Activated CD8-positive, alpha-beta memory T cell treated with anti-CD3 and anti-CD28 coated beads for 24 hours (primary cell): Measurements from ENCODE around the gene HBA1.
"Not testable (repeated sequence)": the region's sequence is repeated elsewhere in the genome, so short reads cannot be mapped to it uniquely, and the experiment has no call there.

Source experiments
- DNase-seq: peaks from one replicate; pipeline ENCODE4 v3.0.0-alpha.2; 2020

The HBA1 gene

DNA sequence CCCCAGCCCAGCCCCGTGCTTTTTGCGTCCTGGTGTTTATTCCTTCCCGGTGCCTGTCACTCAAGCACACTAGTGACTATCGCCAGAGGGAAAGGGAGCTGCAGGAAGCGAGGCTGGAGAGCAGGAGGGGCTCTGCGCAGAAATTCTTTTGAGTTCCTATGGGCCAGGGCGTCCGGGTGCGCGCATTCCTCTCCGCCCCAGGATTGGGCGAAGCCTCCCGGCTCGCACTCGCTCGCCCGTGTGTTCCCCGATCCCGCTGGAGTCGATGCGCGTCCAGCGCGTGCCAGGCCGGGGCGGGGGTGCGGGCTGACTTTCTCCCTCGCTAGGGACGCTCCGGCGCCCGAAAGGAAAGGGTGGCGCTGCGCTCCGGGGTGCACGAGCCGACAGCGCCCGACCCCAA is 474 bp upstream of the HBA1 start:
- not testable (repeated sequence) for DNase-seq

DNA sequence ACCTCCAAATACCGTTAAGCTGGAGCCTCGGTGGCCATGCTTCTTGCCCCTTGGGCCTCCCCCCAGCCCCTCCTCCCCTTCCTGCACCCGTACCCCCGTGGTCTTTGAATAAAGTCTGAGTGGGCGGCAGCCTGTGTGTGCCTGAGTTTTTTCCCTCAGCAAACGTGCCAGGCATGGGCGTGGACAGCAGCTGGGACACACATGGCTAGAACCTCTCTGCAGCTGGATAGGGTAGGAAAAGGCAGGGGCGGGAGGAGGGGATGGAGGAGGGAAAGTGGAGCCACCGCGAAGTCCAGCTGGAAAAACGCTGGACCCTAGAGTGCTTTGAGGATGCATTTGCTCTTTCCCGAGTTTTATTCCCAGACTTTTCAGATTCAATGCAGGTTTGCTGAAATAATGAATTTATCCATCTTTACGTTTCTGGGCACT is 928 bp downstream of the HBA1 start:
- no peak for DNase-seq

DNA sequence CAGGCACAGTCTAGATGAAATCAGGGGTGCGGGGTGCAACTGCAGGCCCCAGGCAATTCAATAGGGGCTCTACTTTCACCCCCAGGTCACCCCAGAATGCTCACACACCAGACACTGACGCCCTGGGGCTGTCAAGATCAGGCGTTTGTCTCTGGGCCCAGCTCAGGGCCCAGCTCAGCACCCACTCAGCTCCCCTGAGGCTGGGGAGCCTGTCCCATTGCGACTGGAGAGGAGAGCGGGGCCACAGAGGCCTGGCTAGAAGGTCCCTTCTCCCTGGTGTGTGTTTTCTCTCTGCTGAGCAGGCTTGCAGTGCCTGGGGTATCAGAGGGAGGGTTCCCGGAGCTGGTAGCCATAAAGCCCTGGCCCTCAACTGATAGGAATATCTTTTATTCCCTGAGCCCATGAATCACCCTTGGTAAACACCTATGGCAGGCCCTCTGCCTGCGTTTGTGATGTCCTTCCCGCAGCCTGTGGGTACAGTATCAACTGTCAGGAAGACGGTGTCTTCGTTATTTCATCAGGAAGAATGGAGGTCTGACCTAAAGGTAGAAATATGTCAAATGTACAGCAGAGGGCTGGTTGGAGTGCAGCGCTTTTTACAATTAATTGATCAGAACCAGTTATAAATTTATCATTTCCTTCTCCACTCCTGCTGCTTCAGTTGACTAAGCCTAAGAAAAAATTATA is 1.6 kb downstream of the HBA1 start:
- DNase-seq, result no peak

GRCh38 chr16:178668-179015 is 2.2 kb downstream of the HBA1 start:
- DNase-seq, result no peak

DNA sequence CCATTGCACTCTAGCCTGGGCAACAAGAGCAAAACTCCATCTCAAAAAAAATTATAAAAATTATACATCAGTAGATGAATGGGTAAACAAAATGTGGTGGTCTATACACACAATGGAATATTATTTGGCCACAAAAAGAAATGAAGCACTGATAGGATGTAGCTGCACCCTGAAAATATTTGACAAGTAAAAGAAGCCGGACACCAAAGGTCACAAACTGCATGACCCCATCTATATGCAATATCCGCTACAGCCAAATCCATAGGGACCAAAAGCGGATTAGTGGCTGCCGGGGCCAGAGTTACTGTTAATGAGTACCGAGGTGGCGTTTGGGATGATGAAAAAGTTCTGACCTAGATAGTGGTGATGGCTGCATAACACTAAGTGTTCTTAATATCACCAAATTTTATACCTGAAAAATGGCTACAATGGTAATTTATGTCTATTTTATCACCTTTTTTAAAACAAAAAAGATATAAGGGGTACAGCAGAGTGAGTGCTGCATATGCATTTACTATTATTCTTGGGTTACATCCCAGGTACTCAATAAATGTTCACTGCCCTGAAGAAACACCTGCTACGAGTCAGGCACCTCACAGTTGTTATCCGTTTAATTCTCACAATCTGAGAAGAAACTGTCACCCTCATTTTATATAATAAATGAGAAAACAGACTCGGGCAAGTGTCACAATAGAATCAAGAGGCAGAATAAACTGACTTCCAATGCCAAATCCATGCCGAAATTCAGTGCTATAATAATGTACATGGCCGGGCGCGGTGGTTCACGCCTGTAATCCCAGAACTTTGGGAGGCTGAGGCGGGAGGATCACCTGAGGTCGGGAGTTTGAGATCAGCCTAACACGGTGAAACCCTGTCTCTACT is 3.0 kb downstream of the HBA1 start:
- no peak for DNase-seq

DNA sequence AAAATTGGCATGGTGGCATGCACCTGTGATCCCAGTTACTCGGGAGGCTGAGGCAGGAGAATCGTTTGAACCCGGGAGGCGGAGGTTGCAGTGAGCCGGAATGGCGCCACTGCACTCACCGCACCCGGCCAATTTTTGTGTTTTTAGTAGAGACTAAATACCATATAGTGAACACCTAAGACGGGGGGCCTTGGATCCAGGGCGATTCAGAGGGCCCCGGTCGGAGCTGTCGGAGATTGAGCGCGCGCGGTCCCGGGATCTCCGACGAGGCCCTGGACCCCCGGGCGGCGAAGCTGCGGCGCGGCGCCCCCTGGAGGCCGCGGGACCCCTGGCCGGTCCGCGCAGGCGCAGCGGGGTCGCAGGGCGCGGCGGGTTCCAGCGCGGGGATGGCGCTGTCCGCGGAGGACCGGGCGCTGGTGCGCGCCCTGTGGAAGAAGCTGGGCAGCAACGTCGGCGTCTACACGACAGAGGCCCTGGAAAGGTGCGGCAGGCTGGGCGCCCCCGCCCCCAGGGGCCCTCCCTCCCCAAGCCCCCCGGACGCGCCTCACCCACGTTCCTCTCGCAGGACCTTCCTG is 3.7 kb downstream of the HBA1 start, which contains the start of gene HBQ1:
Gene HBQ1, plus strand, starts transcription at position 359 of the 575 bp plus-strand sequence. Its CDS starts 28 bp downstream, at position 387.
- DNase-seq, result peak; percentile 82

DNA sequence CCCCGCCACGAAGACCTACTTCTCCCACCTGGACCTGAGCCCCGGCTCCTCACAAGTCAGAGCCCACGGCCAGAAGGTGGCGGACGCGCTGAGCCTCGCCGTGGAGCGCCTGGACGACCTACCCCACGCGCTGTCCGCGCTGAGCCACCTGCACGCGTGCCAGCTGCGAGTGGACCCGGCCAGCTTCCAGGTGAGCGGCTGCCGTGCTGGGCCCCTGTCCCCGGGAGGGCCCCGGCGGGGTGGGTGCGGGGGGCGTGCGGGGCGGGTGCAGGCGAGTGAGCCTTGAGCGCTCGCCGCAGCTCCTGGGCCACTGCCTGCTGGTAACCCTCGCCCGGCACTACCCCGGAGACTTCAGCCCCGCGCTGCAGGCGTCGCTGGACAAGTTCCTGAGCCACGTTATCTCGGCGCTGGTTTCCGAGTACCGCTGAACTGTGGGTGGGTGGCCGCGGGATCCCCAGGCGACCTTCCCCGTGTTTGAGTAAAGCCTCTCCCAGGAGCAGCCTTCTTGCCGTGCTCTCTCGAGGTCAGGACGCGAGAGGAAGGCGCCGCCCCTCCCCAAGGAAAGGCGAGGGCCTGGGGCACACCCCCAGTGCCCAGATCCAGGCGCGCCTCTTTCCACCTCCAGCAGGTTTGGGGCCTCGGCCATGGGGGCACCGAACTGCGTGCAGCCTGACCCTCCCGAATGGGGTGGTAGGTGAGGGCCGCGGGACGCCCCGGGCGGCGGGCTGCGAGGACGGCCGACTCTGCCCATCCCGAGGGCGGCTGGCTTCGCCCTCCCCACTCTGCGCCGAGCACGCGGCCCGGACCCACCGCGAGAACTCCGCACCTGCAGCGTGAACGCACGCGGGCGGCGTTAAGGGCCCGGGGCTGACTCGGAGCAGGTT is 4.4 kb downstream of the HBA1 start:
- peak; percentile 83 for DNase-seq

- peak; percentile 95 for DNase-seq
Measured at GRCh38 chr16:181565-182021, 5.1 kb downstream of the HBA1 start.

- no peak for DNase-seq
Measured at GRCh38 chr16:183005-183404, 6.5 kb downstream of the HBA1 start.

- no peak for DNase-seq
Measured at GRCh38 chr16:185213-185612, 8.7 kb downstream of the HBA1 start.

DNA sequence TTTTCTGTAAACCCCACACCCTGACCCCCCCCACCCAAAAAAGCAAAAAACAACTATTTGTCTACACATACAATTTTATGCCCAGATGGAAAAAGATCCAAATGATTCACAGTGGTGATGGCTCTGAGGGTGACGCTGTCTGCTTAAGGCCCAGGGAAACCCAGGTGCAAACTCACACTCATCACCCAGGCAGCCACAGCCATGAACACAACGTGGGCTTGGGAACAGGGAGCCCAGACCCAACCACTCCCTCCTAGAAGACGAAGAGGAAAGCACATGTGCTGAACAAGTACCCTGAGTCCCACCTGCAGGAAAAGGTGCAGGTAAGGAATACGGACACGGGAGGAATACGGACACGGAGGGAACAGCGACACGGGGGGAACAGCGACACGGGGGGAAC is 9.2 kb downstream of the HBA1 start:
- DNase-seq, result no peak

DNA sequence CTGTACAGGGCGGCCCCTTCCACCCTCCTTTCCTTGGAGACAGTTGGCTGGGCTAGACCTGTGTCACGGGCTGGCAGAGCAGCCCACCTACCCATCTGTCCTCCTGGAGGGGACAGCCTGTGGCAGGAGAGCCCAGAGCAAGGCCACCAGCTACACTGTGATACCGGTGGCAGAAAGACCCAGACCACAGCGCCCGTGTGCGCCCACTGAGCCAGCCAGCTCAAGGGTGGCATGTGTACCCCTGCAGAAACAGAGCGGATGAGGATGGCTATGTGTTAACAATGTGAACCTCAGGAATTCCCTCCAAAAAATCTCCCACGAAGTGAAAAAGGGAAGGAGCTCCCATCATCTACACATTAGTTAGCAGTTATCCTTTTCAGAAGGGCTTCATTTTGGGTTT is 10.8 kb downstream of the HBA1 start:
- no peak for DNase-seq

GRCh38 chr16:188674-189073 is 12.2 kb downstream of the HBA1 start:
- no peak for DNase-seq

- DNase-seq, result no peak
Measured at GRCh38 chr16:189604-190186, 13.2 kb downstream of the HBA1 start.

GRCh38 chr16:191831-192230 is 15.4 kb downstream of the HBA1 start:
- no peak for DNase-seq

GRCh38 chr16:192686-193085 is 16.2 kb downstream of the HBA1 start:
- DNase-seq, result no peak

- no peak for DNase-seq
Measured at GRCh38 chr16:193441-193840, 17.0 kb downstream of the HBA1 start.

- no peak for DNase-seq
Measured at GRCh38 chr16:194516-194915, 18.0 kb downstream of the HBA1 start.

- no peak for DNase-seq
Measured at GRCh38 chr16:200388-200787, 23.9 kb downstream of the HBA1 start.

GRCh38 chr16:203246-203645 is 26.8 kb downstream of the HBA1 start:
- DNase-seq, result no peak

GRCh38 chr16:204046-204445 is 27.6 kb downstream of the HBA1 start:
- DNase-seq, result not testable (repeated sequence)

DNA sequence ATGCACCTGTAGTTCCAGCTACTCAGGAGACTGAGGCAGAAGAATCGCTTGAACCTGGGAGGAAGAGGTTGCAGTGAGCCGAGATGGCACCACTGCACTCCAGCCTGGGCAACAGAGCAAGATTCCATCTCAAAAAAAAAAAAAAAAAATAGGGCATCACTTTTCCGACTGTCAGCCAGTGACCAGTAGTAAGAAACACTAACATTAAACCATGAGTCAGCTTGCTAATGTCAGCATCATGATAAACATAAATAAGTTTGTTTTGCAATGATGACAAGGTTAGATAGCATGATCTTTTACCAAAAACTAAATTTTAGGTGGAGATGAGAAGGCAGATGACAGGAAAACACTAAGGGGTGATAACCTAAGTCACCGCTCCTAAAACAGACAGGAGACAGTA is 32.9 kb downstream of the HBA1 start:
- DNase-seq, result not testable (repeated sequence)
